ENCODE results near the gene KIF16B. TPM values are rescaled to one million over a fixed set of nuclear protein-coding genes. Genes with fewer than 3 reads are reported as not detected.
"Not testable (repeated sequence)": the region's sequence is repeated elsewhere in the genome, so short reads cannot be mapped to it uniquely, and the experiment has no call there.

The KIF16B gene
- total RNA-seq, 2 donors from 2014 or later, result 3.8 to 8.8 TPM

- DNase-seq (ENCODE audit: low spot score) (no peak), ATAC-seq (no peak)
- no peak overlapping the region for H3K27ac Mint-ChIP-seq
- H3K4me3 Mint-ChIP-seq, result no peak overlapping the region
- H3K9me3 Mint-ChIP-seq, result no peaks in the 10 kb centered on the region
- H3K27me3 Mint-ChIP-seq, result peaks cover 5 to 26% of the 10 kb centered on the region in 2 donors
- H3K4me1 Mint-ChIP-seq (ENCODE audit: low read depth in 2 of 2), result no peaks in the 10 kb centered on the region
- H3K36me3 Mint-ChIP-seq, result no peaks in the 10 kb centered on the region
These were observed 35.0 kb upstream of the KIF16B start for GRCh38 chr20:16608277-16608650.

- H3K27ac Mint-ChIP-seq, result no peak overlapping the region
- H3K9me3 Mint-ChIP-seq, result no peaks in the 10 kb centered on the region
These were observed 34.4 kb upstream of the KIF16B start for GRCh38 chr20:16607364-16608276.

GRCh38 chr20:16606468-16607070 is 33.3 kb upstream of the KIF16B start:
- H3K4me3 Mint-ChIP-seq, result no peak overlapping the region
- ATAC-seq (no peak), DNase-seq (ENCODE audit: low spot score) (no peak)
- no peaks in the 10 kb centered on the region for H3K4me1 Mint-ChIP-seq (ENCODE audit: low read depth in 2 of 2)
- no peak overlapping the region for H3K27ac Mint-ChIP-seq
- H3K36me3 Mint-ChIP-seq, result no peaks in the 10 kb centered on the region
- no peaks in the 10 kb centered on the region for H3K9me3 Mint-ChIP-seq
- peaks cover 5 to 26% of the 10 kb centered on the region in 2 donors for H3K27me3 Mint-ChIP-seq

More at GRCh38 chr20:16607364-16608276, 34.4 kb upstream of the KIF16B start:
- H3K4me1 Mint-ChIP-seq (ENCODE audit: low read depth in 2 of 2), result no peaks in the 10 kb centered on the region
- H3K27me3 Mint-ChIP-seq, result peaks cover 5 to 26% of the 10 kb centered on the region in 2 donors
- no peaks in the 10 kb centered on the region for H3K36me3 Mint-ChIP-seq
- no peak overlapping the region for H3K4me3 Mint-ChIP-seq
- ATAC-seq (no peak), DNase-seq (ENCODE audit: low spot score) (no peak)

- H3K27me3 Mint-ChIP-seq, result peaks cover 1 to 5% of the 10 kb centered on the region in 2 donors
- H3K27ac Mint-ChIP-seq, result no peak overlapping the region
- H3K9me3 Mint-ChIP-seq, result no peaks in the 10 kb centered on the region
- H3K4me3 Mint-ChIP-seq, result no peak overlapping the region
- ATAC-seq, result no peak
- DNase-seq (ENCODE audit: low spot score), result no peak
- no peaks in the 10 kb centered on the region for H3K36me3 Mint-ChIP-seq
- H3K4me1 Mint-ChIP-seq (ENCODE audit: low read depth in 2 of 2), result no peaks in the 10 kb centered on the region
These were observed 27.8 kb upstream of the KIF16B start for GRCh38 chr20:16601047-16601446.

- no peak for ATAC-seq
These were observed 26.0 kb upstream of the KIF16B start for GRCh38 chr20:16599257-16599656.

GRCh38 chr20:16596991-16597390 is 23.7 kb upstream of the KIF16B start:
- H3K27me3 Mint-ChIP-seq, result peaks cover 9 to 14% of the 10 kb centered on the region in 2 donors
- H3K4me3 Mint-ChIP-seq, result no peak overlapping the region
- H3K9me3 Mint-ChIP-seq, result no peaks in the 10 kb centered on the region
- no peaks in the 10 kb centered on the region for H3K4me1 Mint-ChIP-seq (ENCODE audit: low read depth in 2 of 2)
- DNase-seq (ENCODE audit: low spot score) (no peak), ATAC-seq (no peak)
- no peaks in the 10 kb centered on the region for H3K36me3 Mint-ChIP-seq
- H3K27ac Mint-ChIP-seq, result no peak overlapping the region

More at GRCh38 chr20:16599257-16599656, 26.0 kb upstream of the KIF16B start:
- Mint-ChIP-seq H3K9me3 (no peaks in the 10 kb centered on the region), H3K27me3 (peaks cover 6 to 7% of the 10 kb centered on the region in 2 donors), H3K36me3 (no peaks in the 10 kb centered on the region), H3K4me3 (no peak overlapping the region), H3K4me1 (ENCODE audit: low read depth in 2 of 2) (no peaks in the 10 kb centered on the region), H3K27ac (no peak overlapping the region)
- no peak for DNase-seq (ENCODE audit: low spot score)

- ATAC-seq; DNase-seq (ENCODE audit: low spot score); H3K27ac Mint-ChIP-seq; H3K4me1 Mint-ChIP-seq (ENCODE audit: low read depth in 2 of 2); H3K36me3 Mint-ChIP-seq; H3K9me3 Mint-ChIP-seq; H3K4me3 Mint-ChIP-seq: not testable (repeated sequence)
- peaks cover 11 to 14% of the 10 kb centered on the region in 2 donors for H3K27me3 Mint-ChIP-seq
These were observed 23.2 kb upstream of the KIF16B start for GRCh38 chr20:16596404-16596803.

- Mint-ChIP-seq H3K9me3 (no peaks in the 10 kb centered on the region), H3K36me3 (no peaks in the 10 kb centered on the region), H3K4me3 (no peak overlapping the region), H3K4me1 (ENCODE audit: low read depth in 2 of 2) (no peaks in the 10 kb centered on the region), H3K27me3 (peaks cover 9 to 14% of the 10 kb centered on the region in 2 donors), H3K27ac (no peak overlapping the region)
- no peak for ATAC-seq
- DNase-seq (ENCODE audit: low spot score), result no peak
These were observed 22.1 kb upstream of the KIF16B start for GRCh38 chr20:16595376-16595775.

GRCh38 chr20:16590041-16590633 is 16.9 kb upstream of the KIF16B start:
- H3K27me3 Mint-ChIP-seq, result peaks cover 12 to 23% of the 10 kb centered on the region in 2 donors

GRCh38 chr20:16589623-16590022 is 16.4 kb upstream of the KIF16B start:
- Mint-ChIP-seq H3K27ac (no peak overlapping the region), H3K9me3 (no peaks in the 10 kb centered on the region), H3K27me3 (peaks cover 12 to 23% of the 10 kb centered on the region in 2 donors), H3K4me1 (ENCODE audit: low read depth in 2 of 2) (no peaks in the 10 kb centered on the region), H3K36me3 (no peaks in the 10 kb centered on the region), H3K4me3 (no peak overlapping the region)
- ATAC-seq (no peak), DNase-seq (ENCODE audit: low spot score) (no peak)

More at GRCh38 chr20:16590041-16590633, 16.9 kb upstream of the KIF16B start:
- Mint-ChIP-seq H3K4me3 (no peak overlapping the region), H3K27ac (no peak overlapping the region), H3K9me3 (no peaks in the 10 kb centered on the region), H3K36me3 (no peaks in the 10 kb centered on the region), H3K4me1 (ENCODE audit: low read depth in 2 of 2) (no peaks in the 10 kb centered on the region)
- ATAC-seq, result no peak
- no peak for DNase-seq (ENCODE audit: low spot score)

GRCh38 chr20:16588241-16588640 is 15.0 kb upstream of the KIF16B start:
- no peak for ATAC-seq
- Mint-ChIP-seq H3K4me3 (no peak overlapping the region), H3K36me3 (no peaks in the 10 kb centered on the region), H3K9me3 (no peaks in the 10 kb centered on the region), H3K4me1 (ENCODE audit: low read depth in 2 of 2) (no peaks in the 10 kb centered on the region), H3K27me3 (peaks cover 14 to 22% of the 10 kb centered on the region in 2 donors), H3K27ac (no peak overlapping the region)
- no peak for DNase-seq (ENCODE audit: low spot score)

GRCh38 chr20:16587066-16587465 is 13.8 kb upstream of the KIF16B start:
- H3K4me1 Mint-ChIP-seq (ENCODE audit: low read depth in 2 of 2), result no peaks in the 10 kb centered on the region
- H3K9me3 Mint-ChIP-seq, result no peaks in the 10 kb centered on the region
- DNase-seq (ENCODE audit: low spot score), result no peak
- H3K27me3 Mint-ChIP-seq, result peaks cover 16 to 33% of the 10 kb centered on the region in 2 donors
- H3K4me3 Mint-ChIP-seq, result no peak overlapping the region
- no peak for ATAC-seq
- no peak overlapping the region for H3K27ac Mint-ChIP-seq
- H3K36me3 Mint-ChIP-seq, result no peaks in the 10 kb centered on the region

- ATAC-seq, result no peak
- H3K27me3 Mint-ChIP-seq, result peaks cover 14 to 34% of the 10 kb centered on the region in 2 donors
- no peaks in the 10 kb centered on the region for H3K4me1 Mint-ChIP-seq (ENCODE audit: low read depth in 2 of 2)
- DNase-seq (ENCODE audit: low spot score), result no peak
- no peaks in the 10 kb centered on the region for H3K9me3 Mint-ChIP-seq
- no peak overlapping the region for H3K4me3 Mint-ChIP-seq
- no peaks in the 10 kb centered on the region for H3K36me3 Mint-ChIP-seq
- no peak overlapping the region for H3K27ac Mint-ChIP-seq
These were observed 10.2 kb upstream of the KIF16B start for GRCh38 chr20:16583474-16583873.

GRCh38 chr20:16581241-16581640 is 8.0 kb upstream of the KIF16B start:
- Mint-ChIP-seq H3K27ac (no peak overlapping the region), H3K9me3 (no peaks in the 10 kb centered on the region)

More at GRCh38 chr20:16581241-16581640, 8.0 kb upstream of the KIF16B start:
- peaks cover 12 to 19% of the 10 kb centered on the region in 2 donors for H3K27me3 Mint-ChIP-seq
- H3K4me3 Mint-ChIP-seq, result no peak overlapping the region
- no peak for DNase-seq (ENCODE audit: low spot score)
- H3K36me3 Mint-ChIP-seq, result no peaks in the 10 kb centered on the region
- no peaks in the 10 kb centered on the region for H3K4me1 Mint-ChIP-seq (ENCODE audit: low read depth in 2 of 2)
- no peak for ATAC-seq

Measured in natural killer cell treated with Interleukin-12 subunit alpha and Interleukin-12 subunit beta and Interleukin-15 and Interleukin-18, amount 100 ng/mL, for 72 hours (primary cell).